GM18505 (cell line): ENCODE data around the gene BANF2.

ENCODE experiments used
- ATAC-seq: cut with Tn5 transposase; IDR thresholded peaks from one replicate; pipeline ENCODE4 v1.9.1; 2021; ENCODE audit not compliant: unreplicated experiment
- POLR2A ChIP-seq: IDR thresholded peaks from 4 replicates; pipeline ENCODE4 v1.6.1; 2011; ENCODE audit warnings: borderline replicate concordance; ENCODE audit not compliant: insufficient read depth, insufficient read length; ENCODE audit errors: extremely low read depth

The BANF2 gene

GRCh38 chr20:17714597-17714996 is 14.8 kb downstream of the BANF2 start:
- no peak for TF ChIP-seq POLR2A
- ATAC-seq, result no peak

GRCh38 chr20:17715075-17715474 is 15.3 kb downstream of the BANF2 start:
- ATAC-seq, result no peak
- no peak for TF ChIP-seq POLR2A

- no peak for ATAC-seq
- TF ChIP-seq POLR2A, result no peak
Measured at GRCh38 chr20:17716331-17716730, 16.6 kb downstream of the BANF2 start.

- TF ChIP-seq POLR2A, result no peak
- no peak for ATAC-seq
Measured at GRCh38 chr20:17720755-17721154, 21.0 kb downstream of the BANF2 start.

GRCh38 chr20:17721802-17722486 is 22.2 kb downstream of the BANF2 start:
- ATAC-seq, result no peak
- TF ChIP-seq POLR2A, result no peak

- ATAC-seq, result no peak
- TF ChIP-seq POLR2A, result no peak
Measured at GRCh38 chr20:17722493-17723300, 22.9 kb downstream of the BANF2 start.

- no peak for ATAC-seq
Measured at GRCh38 chr20:17723301-17723691, 23.5 kb downstream of the BANF2 start.

GRCh38 chr20:17725094-17725835 is 25.5 kb downstream of the BANF2 start:
- no peak for TF ChIP-seq POLR2A
- ATAC-seq, result no peak

More at GRCh38 chr20:17723301-17723691, 23.5 kb downstream of the BANF2 start:
- no peak for TF ChIP-seq POLR2A

- TF ChIP-seq POLR2A, result no peak
- no peak for ATAC-seq
Measured at GRCh38 chr20:17726902-17727301, 27.1 kb downstream of the BANF2 start.

- no peak for TF ChIP-seq POLR2A
- ATAC-seq, result no peak
Measured at GRCh38 chr20:17727351-17727750, 27.6 kb downstream of the BANF2 start.

GRCh38 chr20:17728074-17728473 is 28.3 kb downstream of the BANF2 start:
- ATAC-seq, result no peak
- no peak for TF ChIP-seq POLR2A

GRCh38 chr20:17730071-17730470 is 30.3 kb downstream of the BANF2 start:
- TF ChIP-seq POLR2A, result no peak
- ATAC-seq, result no peak

- no peak for ATAC-seq
- TF ChIP-seq POLR2A, result no peak
Measured at GRCh38 chr20:17731233-17731632, 31.5 kb downstream of the BANF2 start.

GRCh38 chr20:17732907-17733521 is 33.2 kb downstream of the BANF2 start:
- no peak for ATAC-seq
- no peak for TF ChIP-seq POLR2A

- no peak for TF ChIP-seq POLR2A
- ATAC-seq, result no peak
Measured at GRCh38 chr20:17733767-17734304, 34.1 kb downstream of the BANF2 start.
